Superior temporal gyrus (tissue), 1 donor: ENCODE measurements around the gene FOXL1.

ENCODE experiments used
- DNase-seq: peaks from one replicate; pipeline ENCODE4 v3.0.0-alpha.2; 2016; ENCODE audit errors: extremely low spot score

The FOXL1 gene

DNA sequence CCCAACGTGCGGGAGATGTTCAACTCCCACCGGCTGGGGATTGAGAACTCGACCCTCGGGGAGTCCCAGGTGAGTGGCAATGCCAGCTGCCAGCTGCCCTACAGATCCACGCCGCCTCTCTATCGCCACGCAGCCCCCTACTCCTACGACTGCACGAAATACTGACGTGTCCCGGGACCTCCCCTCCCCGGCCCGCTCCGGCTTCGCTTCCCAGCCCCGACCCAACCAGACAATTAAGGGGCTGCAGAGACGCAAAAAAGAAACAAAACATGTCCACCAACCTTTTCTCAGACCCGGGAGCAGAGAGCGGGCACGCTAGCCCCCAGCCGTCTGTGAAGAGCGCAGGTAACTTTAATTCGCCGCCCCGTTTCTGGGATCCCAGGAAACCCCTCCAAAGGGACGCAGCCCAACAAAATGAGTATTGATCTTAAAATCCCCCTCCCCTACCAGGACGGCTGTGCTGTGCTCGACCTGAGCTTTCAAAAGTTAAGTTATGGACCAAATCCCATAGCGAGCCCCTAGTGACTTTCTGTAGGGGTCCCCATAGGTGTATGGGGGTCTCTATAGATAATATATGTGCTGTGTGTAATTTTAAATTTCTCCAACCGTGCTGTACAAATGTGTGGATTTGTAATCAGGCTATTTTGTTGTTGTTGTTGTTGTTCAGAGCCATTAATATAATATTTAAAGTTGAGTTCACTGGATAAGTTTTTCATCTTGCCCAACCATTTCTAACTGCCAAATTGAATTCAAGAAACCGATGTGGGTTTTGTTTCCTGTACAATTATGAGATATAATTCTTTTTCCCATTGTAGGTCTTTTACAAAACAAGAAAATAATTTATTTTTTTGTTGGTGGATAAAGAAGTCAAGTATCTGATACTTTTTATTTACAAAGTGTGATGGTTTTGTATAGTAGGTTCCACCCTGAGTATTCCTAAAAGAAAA, 9.4 kb upstream of the FOXL1 start:
- no peak for DNase-seq

GRCh38 chr16:86569701-86570447, 8.5 kb upstream of the FOXL1 start:
- DNase-seq: no peak

DNA sequence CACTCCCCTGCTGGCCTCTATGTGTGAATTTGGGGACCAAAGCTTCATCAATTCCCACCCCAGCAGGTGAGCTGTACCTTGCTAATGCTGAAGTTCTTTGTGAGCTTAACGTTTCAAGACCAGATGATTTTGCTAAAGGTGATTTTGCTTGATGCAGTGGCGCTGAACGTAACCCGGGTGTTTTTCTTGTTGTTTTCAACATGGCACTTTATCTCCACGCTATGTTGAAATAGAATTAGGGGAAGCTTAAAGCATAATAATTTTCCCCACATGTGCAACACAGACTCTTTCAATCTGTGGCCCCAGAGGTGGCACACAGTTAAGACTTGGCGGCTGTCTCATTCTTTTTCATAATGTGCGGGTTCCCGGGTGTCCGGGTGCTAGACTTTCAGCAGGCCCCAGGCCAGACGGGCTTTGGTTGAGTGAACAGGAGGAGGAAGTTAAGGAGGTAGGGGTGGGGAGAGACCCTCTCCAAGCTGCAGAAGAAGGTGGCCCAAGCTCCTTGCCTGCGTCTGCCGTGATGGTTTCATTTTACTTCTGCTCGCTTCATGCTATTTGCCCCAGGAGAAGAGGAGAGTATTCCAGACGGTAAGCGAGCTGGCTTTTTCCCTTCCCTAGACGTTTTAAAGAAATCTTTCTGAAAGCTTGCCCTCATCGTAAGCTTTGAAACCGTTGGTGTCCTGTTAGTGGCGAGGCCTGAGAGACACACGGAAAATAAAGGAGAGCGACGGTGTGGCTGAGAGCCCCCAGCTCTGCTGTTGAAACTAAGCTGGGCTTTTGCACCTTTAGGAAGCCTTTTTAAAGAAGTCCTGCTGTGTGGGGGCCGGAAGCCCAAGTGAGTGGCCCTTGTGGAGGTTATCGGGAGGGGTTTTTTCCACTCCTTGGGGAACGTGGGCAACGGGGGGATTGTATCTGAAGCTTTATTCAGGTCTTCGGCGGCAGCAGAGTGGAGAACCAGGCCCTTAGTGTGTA, 7.5 kb upstream of the FOXL1 start:
- DNase-seq: no peak

- no peak for DNase-seq
Measured at GRCh38 chr16:86571530-86571915, 6.8 kb upstream of the FOXL1 start.

DNA sequence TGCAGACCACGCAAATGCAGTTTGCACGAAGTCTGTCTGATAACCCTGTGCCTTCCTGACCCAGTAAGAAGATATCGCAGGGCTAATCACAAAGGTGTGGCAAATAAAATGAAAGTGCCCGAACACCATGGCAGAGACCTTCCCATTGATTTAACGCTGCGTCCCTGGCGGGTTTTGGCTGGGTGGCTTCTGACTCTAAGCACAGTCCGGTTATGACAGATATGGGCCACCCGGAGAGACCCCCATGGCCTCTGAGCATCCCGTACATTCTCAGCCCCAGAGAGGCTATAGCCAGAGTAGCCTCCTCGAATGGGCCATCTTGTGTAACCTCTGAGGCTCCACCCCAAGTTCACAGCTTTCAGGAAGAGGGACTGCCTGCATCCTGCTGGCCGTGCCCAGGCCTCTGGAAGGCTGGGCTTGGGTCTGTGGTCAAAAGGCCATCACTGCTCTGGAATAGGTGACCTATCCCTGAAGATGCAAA, 6.3 kb upstream of the FOXL1 start:
- no peak for DNase-seq

DNA sequence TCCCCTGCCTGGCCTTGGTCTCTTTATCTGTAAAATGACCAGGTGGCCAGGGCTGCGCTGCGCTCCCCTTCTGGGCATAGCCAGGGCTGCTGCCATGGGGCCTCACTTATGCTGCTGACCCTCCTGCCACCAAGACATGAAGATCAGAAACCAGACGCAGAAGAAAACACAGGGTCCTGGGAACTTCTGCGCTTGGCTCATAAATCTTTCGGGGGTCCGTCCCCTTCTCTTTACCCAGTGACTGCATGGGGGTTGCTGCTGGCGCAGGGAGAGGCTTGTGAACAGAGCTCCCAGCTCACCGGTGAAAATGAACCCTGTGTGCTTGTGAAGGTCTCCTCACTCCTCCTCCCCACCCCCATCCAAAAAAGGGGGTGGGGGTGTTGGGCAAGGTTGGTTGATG, 5.7 kb upstream of the FOXL1 start:
- DNase-seq: no peak

DNA sequence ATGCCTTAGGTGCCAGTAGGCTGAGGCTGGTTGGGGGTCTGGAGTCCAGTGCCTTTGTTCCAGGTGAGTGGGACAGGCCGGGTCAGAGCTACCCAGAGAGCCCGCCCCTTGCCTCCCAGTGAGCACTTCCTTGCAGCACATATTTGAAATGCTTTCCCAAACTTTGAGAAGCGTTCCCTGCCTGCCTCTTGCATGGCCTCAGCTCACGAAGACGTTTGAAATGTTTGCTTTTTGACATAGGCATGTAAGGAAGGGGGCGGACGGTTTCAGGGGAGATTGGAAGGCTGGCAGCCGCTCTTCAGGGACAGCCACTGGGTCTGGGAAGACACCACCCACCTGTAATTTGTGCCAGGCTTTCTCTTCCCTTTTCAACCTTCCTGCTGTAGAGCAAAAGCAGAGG, 5.1 kb upstream of the FOXL1 start:
- no peak for DNase-seq

- DNase-seq: no peak
Measured at GRCh38 chr16:86573646-86574508, 4.5 kb upstream of the FOXL1 start.

- DNase-seq: no peak
Measured at GRCh38 chr16:86574646-86575045, 3.7 kb upstream of the FOXL1 start.

- no peak for DNase-seq
Measured at GRCh38 chr16:86575095-86575685, 3.2 kb upstream of the FOXL1 start.

DNA sequence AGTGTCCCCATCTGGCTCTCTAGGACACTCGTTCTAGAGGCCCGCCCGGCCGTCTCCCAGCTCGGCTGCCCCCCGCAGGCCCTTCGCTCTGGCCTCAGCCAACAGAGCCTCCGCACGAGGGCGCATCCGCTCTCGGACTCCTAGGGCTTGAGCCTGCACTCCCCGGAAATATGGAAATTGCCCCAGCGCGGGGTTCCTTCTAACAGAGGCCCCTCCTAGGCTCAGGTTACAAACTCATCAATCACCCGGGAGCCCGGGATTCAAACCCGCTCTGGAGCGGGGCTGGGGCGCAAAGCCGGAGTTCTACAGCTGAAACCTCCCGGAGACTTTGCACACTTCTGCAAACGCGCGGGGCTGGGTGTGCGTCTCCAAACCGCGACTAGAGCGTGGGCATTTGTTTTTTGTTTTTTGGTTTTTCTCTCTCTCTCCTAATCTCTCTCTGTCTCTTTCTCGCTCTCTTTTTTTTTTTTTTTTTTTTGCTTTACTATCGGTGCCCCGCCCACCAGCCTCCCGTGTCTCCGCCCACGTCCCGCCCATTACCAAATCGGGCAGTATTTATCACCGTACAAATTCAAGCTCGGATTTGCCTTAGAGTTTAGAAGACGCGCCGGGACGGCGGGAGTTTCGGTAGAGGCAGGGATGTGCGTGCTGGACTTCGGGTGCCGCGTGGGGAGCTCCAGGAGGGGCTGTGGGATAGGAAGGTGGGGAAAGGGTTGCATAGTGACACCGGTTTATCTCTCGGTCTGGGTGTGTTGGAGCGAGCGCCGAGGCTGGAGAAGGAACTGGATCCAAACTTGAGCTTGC, 2.4 kb upstream of the FOXL1 start:
- DNase-seq: no peak

DNA sequence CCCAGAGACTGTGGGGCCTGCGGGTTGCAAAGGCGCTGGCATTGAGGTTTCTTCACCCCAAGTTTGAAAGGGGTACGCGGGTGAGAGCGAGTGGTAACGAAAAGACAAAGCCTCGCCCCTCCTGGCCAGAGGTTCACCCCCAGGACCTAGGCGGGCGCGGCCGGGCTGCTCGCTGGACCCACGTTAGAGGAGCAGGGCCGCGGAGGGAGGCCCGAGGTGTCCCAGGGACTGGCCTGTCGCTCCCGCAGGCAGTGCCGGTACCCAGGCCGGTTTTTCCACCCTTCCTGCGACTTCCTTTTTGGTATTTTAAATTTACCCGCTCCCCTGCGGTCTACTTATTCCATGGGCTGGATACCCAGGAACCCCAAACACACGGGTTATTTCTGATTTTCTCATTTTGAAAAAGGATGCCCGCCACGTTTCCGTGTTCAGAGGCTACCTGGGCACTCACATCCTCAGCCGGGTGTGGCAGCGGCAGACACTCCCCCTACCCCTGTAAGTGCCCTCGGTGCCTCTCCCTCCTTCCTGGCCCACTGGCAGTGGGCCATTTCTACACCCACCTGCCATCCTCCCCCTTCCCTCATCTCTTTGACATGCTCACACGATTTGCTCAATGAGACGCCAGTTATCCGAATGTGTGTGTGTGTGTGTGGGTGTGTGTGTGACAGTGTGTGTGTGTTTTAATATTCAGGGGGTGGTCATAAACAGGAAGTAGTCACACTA, 1.6 kb upstream of the FOXL1 start:
- DNase-seq: no peak

- no peak for DNase-seq
Measured at GRCh38 chr16:86577314-86577971, 906 bp upstream of the FOXL1 start.

- no peak for DNase-seq
Measured at GRCh38 chr16:86578611-86579267, 390 bp downstream of the FOXL1 start.

DNA sequence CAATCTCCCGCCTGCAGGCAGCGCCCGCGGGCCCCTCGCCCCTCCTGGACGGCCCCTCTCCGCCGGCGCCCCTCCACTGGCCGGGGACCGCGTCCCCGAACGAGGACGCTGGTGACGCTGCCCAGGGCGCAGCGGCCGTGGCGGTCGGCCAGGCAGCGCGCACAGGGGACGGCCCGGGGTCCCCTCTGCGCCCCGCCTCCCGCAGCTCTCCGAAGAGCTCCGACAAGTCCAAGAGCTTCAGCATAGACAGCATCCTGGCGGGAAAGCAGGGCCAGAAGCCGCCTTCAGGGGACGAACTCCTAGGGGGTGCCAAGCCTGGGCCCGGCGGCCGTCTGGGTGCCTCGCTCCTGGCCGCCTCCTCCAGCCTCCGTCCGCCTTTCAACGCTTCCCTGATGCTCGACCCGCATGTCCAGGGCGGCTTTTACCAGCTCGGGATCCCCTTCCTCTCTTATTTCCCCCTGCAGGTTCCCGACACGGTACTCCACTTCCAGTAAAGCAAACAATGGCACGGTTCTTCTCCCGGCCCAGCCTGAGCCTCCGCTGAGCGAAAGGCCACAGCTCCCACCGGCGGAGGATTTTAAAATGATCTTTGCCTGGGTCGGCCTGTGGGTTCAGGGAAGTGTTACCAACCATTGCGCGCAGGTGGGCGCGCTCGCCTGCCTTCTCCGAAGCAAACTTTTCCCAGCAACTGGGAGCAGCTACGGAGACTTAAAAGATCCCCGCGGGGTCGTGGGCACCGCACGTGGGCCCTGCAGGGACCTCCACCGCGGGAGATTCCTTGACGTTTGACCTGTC, 1.1 kb downstream of the FOXL1 start:
- no peak for DNase-seq

DNA sequence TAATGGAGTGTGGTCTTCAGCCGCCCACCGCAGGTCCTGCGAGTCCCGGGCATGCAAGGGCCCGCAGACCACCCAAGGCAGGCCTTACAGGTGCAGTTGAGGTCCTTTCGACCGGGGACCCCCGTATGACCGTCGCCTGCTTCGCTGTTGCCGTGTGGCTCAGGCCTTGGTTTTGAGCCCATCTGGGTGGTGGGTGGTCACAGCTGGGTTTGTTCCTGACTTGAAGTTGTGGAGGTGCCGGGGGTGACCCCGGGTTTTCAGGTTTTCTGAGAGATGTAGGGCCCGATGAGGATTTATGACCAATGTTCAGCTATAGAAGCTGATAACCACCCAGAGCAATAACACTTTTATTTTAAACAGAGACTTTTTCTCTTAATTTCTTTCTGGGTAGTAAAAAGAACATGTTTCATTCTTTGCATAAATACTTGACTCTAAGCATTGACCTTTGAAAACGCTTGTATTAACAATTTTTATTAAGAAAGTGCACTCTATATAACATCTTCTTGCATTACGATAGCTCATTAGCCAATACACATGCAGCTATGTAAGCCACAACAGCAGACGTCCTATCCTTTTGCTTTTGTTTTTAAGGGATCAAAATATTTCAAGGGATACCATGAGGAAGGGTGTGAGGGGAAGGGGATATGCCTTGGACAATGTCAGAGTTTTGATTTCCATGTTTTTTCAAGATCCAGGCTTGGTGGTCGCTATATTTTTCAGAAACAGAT, 1.9 kb downstream of the FOXL1 start:
- DNase-seq: no peak
